Mucosa of rectum (tissue), 2 donors: ENCODE measurements around the gene C6orf58.

Source experiments
- H3K27ac ChIP-seq, 2 donors: one replicate each; pipeline ENCODE4 v1.7.0; 2013; ENCODE audit warnings: inconsistent platforms in 2 of 2, low read depth in 2 of 2, low read length in 2 of 2
- H3K27me3 ChIP-seq, 2 donors: one replicate each; pipeline ENCODE4 v1.7.0; 2013; ENCODE audit warnings: low read length in 2 of 2; ENCODE audit not compliant: control insufficient read depth in 2 of 2, insufficient read depth in 2 of 2
- H3K36me3 ChIP-seq, 2 donors: one replicate each; pipeline ENCODE4 v1.7.0; 2013; ENCODE audit warnings: low read length in 2 of 2; ENCODE audit not compliant: control insufficient read depth in 2 of 2, insufficient read depth in 2 of 2
- H3K4me1 ChIP-seq, 2 donors: one replicate each; pipeline ENCODE4 v1.7.0; 2013; ENCODE audit warnings: low read length in 2 of 2, mild to moderate bottlenecking in 1 of 2; ENCODE audit not compliant: control insufficient read depth in 2 of 2, insufficient read depth in 2 of 2
- H3K4me3 ChIP-seq, 2 donors: one replicate each; pipeline ENCODE4 v1.7.0; 2013; ENCODE audit warnings: low read length in 2 of 2
- H3K9ac ChIP-seq, 2 donors: one replicate each; pipeline ENCODE4 v1.7.0; 2013; ENCODE audit warnings: low read length in 2 of 2, low read depth in 1 of 2, mild to moderate bottlenecking in 1 of 2
- H3K9me3 ChIP-seq, 2 donors: one replicate each; pipeline ENCODE4 v1.7.0; 2013; ENCODE audit warnings: low read length in 2 of 2; ENCODE audit not compliant: control insufficient read depth in 2 of 2
- donor health status: healthy.
- donor health status: Normal muscosa, but diverticular disease.

Gene C6orf58

GRCh38 chr6:127564761-127565160 lies 12.2 kb upstream of the C6orf58 start:
- H3K9me3 ChIP-seq: no peaks in the 10 kb centered on the region

DNA sequence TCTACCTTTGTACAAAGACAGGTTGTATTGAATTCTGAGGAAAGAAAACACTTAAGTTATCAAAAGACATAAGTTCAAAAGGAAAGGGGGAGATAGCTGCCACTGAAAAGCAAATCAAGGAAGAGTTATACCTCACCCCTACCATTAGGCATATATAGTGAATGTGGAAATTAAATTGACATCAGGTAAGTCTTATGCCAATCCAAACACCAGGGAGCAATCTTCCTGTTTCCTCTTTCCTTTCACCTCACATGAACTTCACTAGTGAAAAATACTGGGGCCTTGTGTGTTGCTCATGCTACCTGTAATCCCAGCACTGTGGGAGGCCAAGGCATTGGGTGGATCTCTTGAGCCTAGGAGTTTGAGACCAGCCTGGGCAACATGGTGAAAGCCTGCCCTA lies 10.9 kb upstream of the C6orf58 start:
- Histone ChIP-seq H3K27me3 (no peaks in the 10 kb centered on the region), H3K4me1 (no peaks in the 10 kb centered on the region), H3K9ac (no peak overlapping the region), H3K27ac (no peak overlapping the region), H3K36me3 (no peaks in the 10 kb centered on the region), H3K9me3 (no peaks in the 10 kb centered on the region), H3K4me3 (no peak overlapping the region)

More at GRCh38 chr6:127564761-127565160, 12.2 kb upstream of the C6orf58 start:
- no peaks in the 10 kb centered on the region for H3K36me3 ChIP-seq
- H3K27me3 ChIP-seq: no peaks in the 10 kb centered on the region
- H3K9ac ChIP-seq: no peak overlapping the region
- H3K27ac ChIP-seq: no peak overlapping the region
- H3K4me1 ChIP-seq: no peaks in the 10 kb centered on the region
- no peak overlapping the region for H3K4me3 ChIP-seq

DNA sequence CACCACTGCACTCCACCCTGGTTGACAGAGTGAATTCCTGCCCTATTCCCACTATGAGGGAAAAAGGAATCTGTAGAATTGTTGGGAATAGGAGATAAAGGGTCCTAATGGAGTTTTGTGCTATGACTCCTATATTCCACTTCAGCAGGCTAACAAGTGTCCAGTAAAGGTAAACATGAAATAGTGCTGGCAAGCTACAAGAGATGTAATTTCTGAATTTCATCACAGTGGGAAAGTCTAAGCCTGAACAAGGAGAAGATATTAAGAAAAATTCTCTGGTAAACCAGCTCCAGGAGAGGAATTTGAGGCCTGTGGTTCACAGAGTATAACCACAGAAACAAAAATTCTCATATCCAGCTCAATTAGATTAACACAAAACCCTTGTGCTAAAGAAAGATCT lies 10.3 kb upstream of the C6orf58 start:
- H3K9ac ChIP-seq: no peak overlapping the region
- H3K9me3 ChIP-seq: no peaks in the 10 kb centered on the region
- H3K4me3 ChIP-seq: no peak overlapping the region
- H3K27me3 ChIP-seq: no peaks in the 10 kb centered on the region
- H3K4me1 ChIP-seq: no peaks in the 10 kb centered on the region
- H3K27ac ChIP-seq: no peak overlapping the region
- H3K36me3 ChIP-seq: no peaks in the 10 kb centered on the region

DNA sequence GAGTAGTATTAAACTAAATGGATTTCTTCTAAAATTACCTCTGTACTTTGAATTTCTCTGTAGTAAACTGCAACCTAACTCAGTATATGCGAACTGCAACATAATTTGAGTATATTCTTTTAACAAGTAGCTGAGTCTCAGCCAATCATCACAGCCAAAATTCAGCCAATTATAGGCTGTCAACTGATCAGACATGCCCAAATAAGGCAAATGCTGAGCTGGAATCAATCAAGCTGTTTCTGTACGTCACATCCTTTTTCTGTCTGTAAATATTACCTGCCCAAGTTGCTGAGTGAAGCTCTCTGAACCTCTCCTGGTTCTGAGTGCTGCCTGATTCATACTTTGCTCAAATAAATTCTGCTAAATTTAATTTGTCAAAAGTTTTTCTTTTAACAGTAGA lies 9.5 kb upstream of the C6orf58 start:
- H3K9me3 ChIP-seq: no peaks in the 10 kb centered on the region
- no peaks in the 10 kb centered on the region for H3K27me3 ChIP-seq
- no peak overlapping the region for H3K4me3 ChIP-seq
- H3K27ac ChIP-seq: no peak overlapping the region
- H3K9ac ChIP-seq: no peak overlapping the region
- H3K36me3 ChIP-seq: no peaks in the 10 kb centered on the region
- no peaks in the 10 kb centered on the region for H3K4me1 ChIP-seq

DNA sequence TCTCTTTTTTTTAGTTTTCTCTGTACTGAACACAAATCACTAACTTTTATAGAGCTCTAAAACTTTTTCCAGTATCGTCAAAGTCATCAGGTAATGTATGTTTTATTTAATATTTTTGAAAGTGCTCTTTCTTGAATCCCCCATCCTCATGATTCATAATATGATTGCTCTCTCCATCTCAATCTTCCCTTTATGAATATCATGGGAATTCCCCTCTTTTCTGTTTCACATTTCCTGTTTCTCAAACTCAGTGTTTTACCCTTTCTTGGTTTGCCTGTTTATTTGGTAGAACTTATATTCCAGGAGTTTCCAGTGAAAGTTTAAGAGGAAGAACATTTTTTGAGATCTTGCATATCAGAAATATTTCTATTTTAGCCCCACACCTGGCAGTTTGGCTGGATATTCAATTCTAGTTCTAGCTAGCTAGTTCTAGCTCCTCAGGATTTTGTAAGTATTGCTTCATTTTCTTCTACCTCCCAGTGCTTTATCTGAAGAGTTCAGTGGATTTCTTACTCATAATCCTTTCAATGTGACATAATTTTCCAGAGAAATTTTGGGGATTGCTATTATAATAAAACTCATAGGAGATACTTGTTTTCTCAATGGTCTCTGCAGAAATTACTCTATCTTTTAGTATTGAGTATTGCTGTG lies 6.1 kb upstream of the C6orf58 start:
- no peaks in the 10 kb centered on the region for H3K9me3 ChIP-seq
- no peaks in the 10 kb centered on the region for H3K27me3 ChIP-seq
- no peak overlapping the region for H3K9ac ChIP-seq
- no peaks in the 10 kb centered on the region for H3K4me1 ChIP-seq
- no peak overlapping the region for H3K4me3 ChIP-seq
- no peaks in the 10 kb centered on the region for H3K36me3 ChIP-seq
- H3K27ac ChIP-seq: no peak overlapping the region

GRCh38 chr6:127578900-127579299 lies 1.9 kb downstream of the C6orf58 start:
- Histone ChIP-seq H3K27me3 (no peaks in the 10 kb centered on the region), H3K9ac (no peak overlapping the region), H3K9me3 (no peaks in the 10 kb centered on the region), H3K27ac (no peak overlapping the region), H3K4me3 (no peak overlapping the region), H3K4me1 (no peaks in the 10 kb centered on the region), H3K36me3 (no peaks in the 10 kb centered on the region)

- no peak overlapping the region for H3K27ac ChIP-seq
- no peaks in the 10 kb centered on the region for H3K9me3 ChIP-seq
Measured at GRCh38 chr6:127581576-127581975, 4.6 kb downstream of the C6orf58 start.

DNA sequence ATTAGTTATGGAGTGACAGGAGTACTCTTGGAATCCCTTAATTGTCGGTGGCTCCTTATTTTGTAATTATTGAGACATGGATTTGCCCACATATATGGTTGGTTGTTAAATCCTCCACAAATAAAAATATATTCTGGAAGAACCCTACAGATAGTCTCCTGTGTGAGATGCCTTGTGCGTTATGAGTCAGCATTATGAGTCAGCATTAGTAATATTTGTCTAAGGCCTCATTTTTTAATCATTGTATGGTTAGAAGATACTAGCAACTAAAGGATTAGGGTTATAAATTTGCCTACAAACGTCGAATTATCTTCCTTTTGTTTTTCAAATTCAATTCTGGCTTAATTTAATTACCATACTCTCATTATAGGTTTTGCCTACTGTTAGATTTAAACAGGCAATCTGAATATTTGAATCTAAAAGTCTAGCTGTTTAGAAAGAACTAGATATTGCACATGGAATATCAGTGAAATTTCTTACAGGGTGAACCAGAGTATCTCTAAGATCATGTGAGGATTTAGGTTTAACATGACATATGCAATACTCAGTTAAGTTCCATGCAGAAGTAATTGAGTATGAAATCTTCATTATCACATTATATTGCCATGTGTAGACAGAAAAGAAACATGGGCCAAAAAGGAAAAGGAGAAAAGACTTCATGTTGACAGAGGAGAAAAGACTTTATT lies 5.9 kb downstream of the C6orf58 start:
- H3K27me3 ChIP-seq: no peaks in the 10 kb centered on the region
- H3K27ac ChIP-seq: no peak overlapping the region
- H3K9ac ChIP-seq: no peak overlapping the region
- no peaks in the 10 kb centered on the region for H3K4me1 ChIP-seq
- H3K36me3 ChIP-seq: no peaks in the 10 kb centered on the region
- H3K4me3 ChIP-seq: no peak overlapping the region
- no peaks in the 10 kb centered on the region for H3K9me3 ChIP-seq

More at GRCh38 chr6:127581576-127581975, 4.6 kb downstream of the C6orf58 start:
- no peaks in the 10 kb centered on the region for H3K36me3 ChIP-seq
- no peaks in the 10 kb centered on the region for H3K27me3 ChIP-seq
- H3K4me1 ChIP-seq: no peaks in the 10 kb centered on the region
- H3K9ac ChIP-seq: no peak overlapping the region
- no peak overlapping the region for H3K4me3 ChIP-seq

GRCh38 chr6:127585123-127585522 lies 8.1 kb downstream of the C6orf58 start:
- Histone ChIP-seq H3K27me3 (no peaks in the 10 kb centered on the region), H3K27ac (no peak overlapping the region), H3K4me1 (no peaks in the 10 kb centered on the region), H3K9ac (no peak overlapping the region), H3K36me3 (no peaks in the 10 kb centered on the region), H3K4me3 (no peak overlapping the region), H3K9me3 (no peaks in the 10 kb centered on the region)

- no peaks in the 10 kb centered on the region for H3K4me1 ChIP-seq
- no peak overlapping the region for H3K9ac ChIP-seq
- H3K4me3 ChIP-seq: no peak overlapping the region
- H3K27ac ChIP-seq: no peak overlapping the region
- no peaks in the 10 kb centered on the region for H3K27me3 ChIP-seq
- no peaks in the 10 kb centered on the region for H3K36me3 ChIP-seq
- H3K9me3 ChIP-seq: no peaks in the 10 kb centered on the region
Measured at GRCh38 chr6:127586372-127586771, 9.4 kb downstream of the C6orf58 start.
